ENCODE measurements around the gene SPIC. TPM values are rescaled to one million over a fixed set of nuclear protein-coding genes. Genes with fewer than 3 reads are reported as not detected.

The SPIC gene
- polyA plus RNA-seq, 1 donor (not counting 4 experiments of a cell fraction or from before 2014, with no cell fraction given) = not detected

GRCh38 chr12:101501410-101501995 is 26.4 kb downstream of the SPIC start:
- Histone ChIP-seq H3K4me2 (ENCODE audit: control insufficient read depth, extremely low read depth, insufficient read depth, low read depth, low read length) (no peak overlapping the region), H3K27ac (ENCODE audit: control insufficient read depth, insufficient read depth, low read length) (no peak overlapping the region), H3K27me3 (ENCODE audit: control insufficient read depth, extremely low read depth, insufficient read depth, low read length) (no peaks in the 10 kb centered on the region), H3K9ac (ENCODE audit: control insufficient read depth, extremely low read depth, insufficient read depth, low read length) (no peak overlapping the region), H3K9me3 (ENCODE audit: control insufficient read depth, low read depth, low read length) (no peaks in the 10 kb centered on the region), H3K36me3 (ENCODE audit: control insufficient read depth in 2 of 2, extremely low read depth in 1 of 2, insufficient read depth in 2 of 2, low read length in 2 of 2) (no peaks in the 10 kb centered on the region), H3K4me1 (ENCODE audit: control insufficient read depth, extremely low read depth, insufficient read depth, low read length) (no peaks in the 10 kb centered on the region), H3K4me3 (ENCODE audit: control insufficient read depth in 2 of 3, extremely low read depth in 1 of 3, insufficient read depth in 2 of 3, low read depth in 1 of 3, low read length in 3 of 3) (no peak overlapping the region), H4K20me1 (ENCODE audit: control insufficient read depth, extremely low read depth, insufficient read depth, low read length) (no peaks in the 10 kb centered on the region), H3K9me1 (ENCODE audit: control insufficient read depth, extremely low read depth, insufficient read depth, low read length) (no peaks in the 10 kb centered on the region), H2AFZ (ENCODE audit: control insufficient read depth, low read length) (no peak overlapping the region), H3K79me2 (ENCODE audit: control insufficient read depth, insufficient read depth, low read length) (no peaks in the 10 kb centered on the region)
- no peak for DNase-seq (ENCODE audit: low read depth, low spot score)
- dilution Hi-C loops (cut with MboI; ENCODE audit: extremely low pct_ligation_motif_present, low sequenced_read_pairs) = no loop called here
- FAIRE-seq = no peak
- TF ChIP-seq EZH2 (IDR thresholded peaks at IDR 0.05; ENCODE audit: low read length) (no peak), CTCF (optimal IDR thresholded peaks at IDR 0.05 in 1 of 3, IDR thresholded peaks at IDR 0.05 in 1 of 3, conservative IDR thresholded peaks at IDR 0.05 in 1 of 3; ENCODE audit: extremely low read depth in 1 of 3, insufficient read depth in 2 of 3, low read length in 3 of 3) (no peak)

- H3K27me3 ChIP-seq (ENCODE audit: control insufficient read depth, extremely low read depth, insufficient read depth, low read length) = no peaks in the 10 kb centered on the region
- H3K27ac ChIP-seq (ENCODE audit: control insufficient read depth, insufficient read depth, low read length) = no peak overlapping the region
Observed at GRCh38 chr12:101521136-101521535, 46.0 kb downstream of the SPIC start.

More at GRCh38 chr12:101521136-101521535, 46.0 kb downstream of the SPIC start:
- Histone ChIP-seq H3K9me3 (ENCODE audit: control insufficient read depth, low read depth, low read length) (no peaks in the 10 kb centered on the region), H3K4me3 (ENCODE audit: control insufficient read depth in 2 of 3, extremely low read depth in 1 of 3, insufficient read depth in 2 of 3, low read depth in 1 of 3, low read length in 3 of 3) (no peak overlapping the region), H3K9me1 (ENCODE audit: control insufficient read depth, extremely low read depth, insufficient read depth, low read length) (no peaks in the 10 kb centered on the region), H3K9ac (ENCODE audit: control insufficient read depth, extremely low read depth, insufficient read depth, low read length) (no peak overlapping the region), H3K4me1 (ENCODE audit: control insufficient read depth, extremely low read depth, insufficient read depth, low read length) (no peaks in the 10 kb centered on the region), H3K36me3 (ENCODE audit: control insufficient read depth in 2 of 2, extremely low read depth in 1 of 2, insufficient read depth in 2 of 2, low read length in 2 of 2) (no peaks in the 10 kb centered on the region), H2AFZ (ENCODE audit: control insufficient read depth, low read length) (no peak overlapping the region), H4K20me1 (ENCODE audit: control insufficient read depth, extremely low read depth, insufficient read depth, low read length) (no peaks in the 10 kb centered on the region), H3K4me2 (ENCODE audit: control insufficient read depth, extremely low read depth, insufficient read depth, low read depth, low read length) (no peak overlapping the region), H3K79me2 (ENCODE audit: control insufficient read depth, insufficient read depth, low read length) (no peaks in the 10 kb centered on the region)
- no peak for TF ChIP-seq EZH2 (IDR thresholded peaks at IDR 0.05; ENCODE audit: low read length)
- TF ChIP-seq CTCF (optimal IDR thresholded peaks at IDR 0.05 in 1 of 3, IDR thresholded peaks at IDR 0.05 in 1 of 3, conservative IDR thresholded peaks at IDR 0.05 in 1 of 3; ENCODE audit: extremely low read depth in 1 of 3, insufficient read depth in 2 of 3, low read length in 3 of 3) = no peak
- DNase-seq (ENCODE audit: low read depth, low spot score) = no peak
- dilution Hi-C loops (cut with MboI; ENCODE audit: extremely low pct_ligation_motif_present, low sequenced_read_pairs) = no loop called here
- FAIRE-seq = no peak
